GM10266 (cell line): ENCODE data around the gene GRIK2.

Experiments used
- DNase-seq: peaks from one replicate; pipeline ENCODE4 v3.0.0; 2012; ENCODE audit errors: extremely low spot score
- TF ChIP-seq, protein P1 (sequence below): IDR thresholded peaks from 2 replicates; pipeline ENCODE4 v1.5.1; 2012; ENCODE audit warnings: mild to moderate bottlenecking, low read depth; ENCODE audit not compliant: control insufficient read depth, insufficient read depth; ENCODE audit errors: missing control alignments

GRIK2 gene

DNA sequence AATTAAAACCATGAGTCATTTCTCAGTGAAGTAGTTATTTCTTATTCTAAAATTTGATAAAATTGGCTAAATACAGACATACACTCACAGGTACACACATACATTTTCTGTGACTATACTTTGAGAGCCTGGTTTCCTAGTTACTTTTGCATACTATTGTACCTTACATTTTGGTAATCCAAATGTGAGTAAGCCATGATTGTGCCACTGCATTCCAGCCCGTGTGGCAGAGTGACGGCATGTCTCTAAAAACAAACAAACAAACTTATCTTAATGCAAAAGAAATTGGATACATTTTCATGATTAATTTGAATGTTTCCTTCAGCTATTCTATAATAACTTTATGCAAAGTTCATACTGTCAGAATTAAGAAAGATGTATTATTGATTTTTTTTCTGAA lies 628.8 kb downstream of the GRIK2 start:
- no peak for DNase-seq
- TF ChIP-seq, protein P1, sequence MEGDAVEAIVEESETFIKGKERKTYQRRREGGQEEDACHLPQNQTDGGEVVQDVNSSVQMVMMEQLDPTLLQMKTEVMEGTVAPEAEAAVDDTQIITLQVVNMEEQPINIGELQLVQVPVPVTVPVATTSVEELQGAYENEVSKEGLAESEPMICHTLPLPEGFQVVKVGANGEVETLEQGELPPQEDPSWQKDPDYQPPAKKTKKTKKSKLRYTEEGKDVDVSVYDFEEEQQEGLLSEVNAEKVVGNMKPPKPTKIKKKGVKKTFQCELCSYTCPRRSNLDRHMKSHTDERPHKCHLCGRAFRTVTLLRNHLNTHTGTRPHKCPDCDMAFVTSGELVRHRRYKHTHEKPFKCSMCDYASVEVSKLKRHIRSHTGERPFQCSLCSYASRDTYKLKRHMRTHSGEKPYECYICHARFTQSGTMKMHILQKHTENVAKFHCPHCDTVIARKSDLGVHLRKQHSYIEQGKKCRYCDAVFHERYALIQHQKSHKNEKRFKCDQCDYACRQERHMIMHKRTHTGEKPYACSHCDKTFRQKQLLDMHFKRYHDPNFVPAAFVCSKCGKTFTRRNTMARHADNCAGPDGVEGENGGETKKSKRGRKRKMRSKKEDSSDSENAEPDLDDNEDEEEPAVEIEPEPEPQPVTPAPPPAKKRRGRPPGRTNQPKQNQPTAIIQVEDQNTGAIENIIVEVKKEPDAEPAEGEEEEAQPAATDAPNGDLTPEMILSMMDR = no peak

DNA sequence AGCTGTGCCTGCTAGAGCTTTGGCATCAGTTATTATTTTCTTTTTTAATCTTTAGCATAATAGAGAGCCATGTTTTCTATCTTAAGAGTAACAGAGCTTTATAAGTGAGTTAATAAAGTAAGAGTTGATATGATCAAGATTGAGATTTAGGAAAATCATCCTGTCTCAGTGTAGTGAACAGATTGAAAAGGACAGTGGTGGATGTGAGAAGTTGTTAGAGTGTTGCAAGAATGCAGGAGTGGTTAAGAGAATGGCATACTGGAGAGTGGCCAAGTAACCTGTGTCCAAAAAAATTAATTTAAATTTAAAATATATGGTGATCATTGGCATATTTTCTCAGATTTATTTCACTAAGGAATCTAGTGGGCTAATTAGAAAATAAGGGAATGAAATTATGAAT lies 629.3 kb downstream of the GRIK2 start:
- no peak for DNase-seq
- TF ChIP-seq, protein P1 = no peak

DNA sequence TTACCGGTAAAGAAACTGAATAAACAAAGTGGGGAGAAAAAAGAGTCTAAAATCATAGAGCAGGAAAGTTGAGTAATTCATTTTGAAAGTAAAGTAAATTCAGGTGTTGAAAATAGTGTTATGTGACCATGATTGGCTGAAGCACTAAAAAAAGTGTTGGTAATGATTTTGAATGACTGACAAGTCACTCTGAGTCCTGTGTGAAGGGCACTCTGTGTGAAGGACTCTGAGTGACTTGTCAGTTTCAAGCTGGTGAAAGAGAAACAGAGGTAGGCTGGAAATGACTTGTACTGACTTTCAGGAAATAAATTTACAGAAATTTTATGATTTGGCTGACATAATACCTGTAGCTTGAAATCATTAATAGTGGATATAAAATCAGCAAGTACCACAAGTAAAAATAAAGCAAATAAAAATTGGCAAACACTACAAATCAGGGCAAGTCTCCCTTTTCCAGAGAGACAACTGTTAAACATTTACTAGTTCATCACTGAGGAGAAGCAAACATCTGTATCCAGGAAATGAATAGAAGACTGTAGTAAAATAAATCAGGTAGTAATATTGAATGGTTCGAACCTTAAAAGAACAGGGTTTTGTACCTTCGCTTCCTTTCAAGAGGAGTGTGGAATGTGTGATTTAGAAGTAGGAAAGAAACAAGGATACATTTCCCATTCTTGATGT lies 630.6 kb downstream of the GRIK2 start:
- TF ChIP-seq, protein P1 = no peak
- no peak for DNase-seq

DNA sequence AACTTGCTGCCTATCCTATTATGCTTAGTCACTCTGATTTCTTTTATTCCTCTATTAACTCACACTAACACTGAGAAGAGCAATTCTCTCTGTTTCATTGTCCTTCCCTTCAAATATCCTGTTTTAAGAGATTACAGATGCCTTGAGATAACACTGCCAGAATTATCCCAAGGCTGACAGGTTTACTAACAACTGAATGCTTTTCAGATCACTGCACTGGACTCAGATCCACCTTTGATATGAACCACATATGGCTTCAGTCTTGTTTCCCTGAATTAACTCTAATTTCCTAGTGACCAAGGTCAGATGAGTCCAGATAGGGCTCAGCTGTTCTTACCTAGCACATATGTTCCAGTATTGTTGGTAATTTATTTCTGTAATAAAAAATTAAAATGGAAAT lies 633.1 kb downstream of the GRIK2 start:
- TF ChIP-seq, protein P1 = no peak
- no peak for DNase-seq

DNA sequence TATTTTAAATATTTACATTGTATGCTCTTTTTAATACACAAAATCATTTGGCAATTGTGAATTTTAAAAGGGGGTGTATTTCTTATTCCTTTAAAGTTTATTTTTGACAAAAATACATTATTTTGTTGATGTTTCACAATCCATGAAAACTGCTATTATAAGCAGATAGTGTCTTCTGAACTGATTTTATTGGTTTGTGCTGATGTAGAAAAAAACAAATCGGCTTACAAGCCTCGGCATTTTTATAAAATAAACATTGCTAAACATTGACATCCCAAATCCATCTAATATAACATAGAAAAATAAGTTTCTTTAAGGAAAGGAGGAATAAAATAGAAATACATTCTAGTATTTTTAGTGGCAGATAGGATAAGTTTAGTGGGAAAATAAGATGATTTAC lies 634.7 kb downstream of the GRIK2 start:
- DNase-seq = no peak
- TF ChIP-seq, protein P1 = no peak

DNA sequence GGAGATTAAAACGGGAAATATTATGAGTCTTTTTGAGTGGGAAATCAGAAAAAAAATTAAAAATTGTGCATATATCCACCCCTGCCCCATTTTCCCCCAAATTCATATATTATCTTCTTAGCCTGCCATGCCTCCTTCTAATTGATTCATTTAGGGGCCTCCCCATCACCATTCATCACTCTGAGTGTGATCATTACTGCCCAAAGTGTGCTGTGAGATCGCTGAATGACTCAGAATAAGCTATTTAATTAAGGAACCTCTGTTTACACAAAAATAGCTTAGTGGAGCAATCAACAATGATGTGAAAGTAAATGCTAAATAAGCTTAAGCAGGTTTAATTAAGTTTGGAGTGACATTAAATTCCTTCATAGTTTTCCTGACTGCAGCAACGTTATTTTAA lies 645.5 kb downstream of the GRIK2 start:
- DNase-seq = no peak
- TF ChIP-seq, protein P1 = no peak

DNA sequence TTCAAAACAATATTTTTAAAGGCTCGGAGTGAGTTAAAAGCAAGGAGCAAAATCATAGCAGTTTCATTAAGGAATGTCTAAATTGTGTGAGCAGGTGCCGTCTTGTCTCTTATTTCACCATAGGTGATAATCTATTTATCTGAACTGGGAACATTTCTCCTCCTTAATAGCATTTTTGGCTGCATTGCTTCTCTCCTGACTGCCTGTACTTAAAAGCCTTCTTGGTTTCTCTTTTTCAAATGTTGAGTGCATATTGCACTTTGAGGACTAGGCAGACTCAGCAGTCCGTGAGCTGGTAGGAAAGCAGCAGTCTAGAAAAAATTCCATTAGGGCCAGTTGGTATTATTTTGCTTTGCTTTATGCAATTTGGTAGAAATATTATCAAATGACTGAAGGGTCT lies 645.9 kb downstream of the GRIK2 start:
- TF ChIP-seq, protein P1 = no peak
- no peak for DNase-seq
